HCEC 1CT (cell line): ENCODE data around the gene THEMIS.
"Not testable (repeated sequence)": the region's sequence is repeated elsewhere in the genome, so short reads cannot be mapped to it uniquely, and the experiment has no call there.

Source experiments
- DNase-seq: peaks from one replicate; pipeline ENCODE4 v3.0.0-alpha.2; 2017

The THEMIS gene

GRCh38 chr6:127907960-127908640, 7.2 kb upstream of the THEMIS start:
- no peak for DNase-seq

GRCh38 chr6:127904160-127904559, 3.3 kb upstream of the THEMIS start:
- no peak for DNase-seq

- DNase-seq, result no peak
Measured at GRCh38 chr6:127902933-127903332, 2.1 kb upstream of the THEMIS start.

GRCh38 chr6:127897484-127897883, 3.4 kb downstream of the THEMIS start:
- no peak for DNase-seq

- DNase-seq, result no peak
Measured at GRCh38 chr6:127894051-127894450, 6.8 kb downstream of the THEMIS start.

GRCh38 chr6:127893541-127893940, 7.3 kb downstream of the THEMIS start:
- DNase-seq, result no peak

GRCh38 chr6:127891731-127892326, 9.0 kb downstream of the THEMIS start:
- no peak for DNase-seq

- no peak for DNase-seq
Measured at GRCh38 chr6:127886603-127887002, 14.3 kb downstream of the THEMIS start.

- DNase-seq, result no peak
Measured at GRCh38 chr6:127884134-127884533, 16.7 kb downstream of the THEMIS start.

GRCh38 chr6:127881949-127882348, 18.9 kb downstream of the THEMIS start:
- not testable (repeated sequence) for DNase-seq

GRCh38 chr6:127880429-127880828, 20.4 kb downstream of the THEMIS start:
- DNase-seq, result no peak

GRCh38 chr6:127879685-127880084, 21.2 kb downstream of the THEMIS start:
- no peak for DNase-seq

GRCh38 chr6:127878115-127878514, 22.7 kb downstream of the THEMIS start:
- DNase-seq, result no peak

- DNase-seq, result no peak
Measured at GRCh38 chr6:127877231-127877630, 23.6 kb downstream of the THEMIS start.

GRCh38 chr6:127869772-127870404, 31.0 kb downstream of the THEMIS start:
- DNase-seq, result no peak

- DNase-seq, result no peak
Measured at GRCh38 chr6:127869183-127869582, 31.7 kb downstream of the THEMIS start.

GRCh38 chr6:127868338-127868737, 32.5 kb downstream of the THEMIS start:
- DNase-seq, result no peak

- DNase-seq, result no peak
Measured at GRCh38 chr6:127866766-127867165, 34.1 kb downstream of the THEMIS start.

- no peak for DNase-seq
Measured at GRCh38 chr6:127865108-127865507, 35.8 kb downstream of the THEMIS start.

GRCh38 chr6:127864701-127865100, 36.2 kb downstream of the THEMIS start:
- no peak for DNase-seq

GRCh38 chr6:127860723-127861122, 40.1 kb downstream of the THEMIS start:
- no peak for DNase-seq

GRCh38 chr6:127859956-127860355, 40.9 kb downstream of the THEMIS start:
- DNase-seq, result no peak

GRCh38 chr6:127858727-127859391, 42.0 kb downstream of the THEMIS start:
- no peak for DNase-seq
